ENCODE results near the gene YBEY.

The YBEY gene

GRCh38 chr21:46243325-46243724 lies 42.8 kb upstream of the YBEY start:
- peaks cover 62 to 96% of the 10 kb centered on the region in 2 experiments for H3K36me3 ChIP-seq (ENCODE audit: control insufficient read depth in 1 of 2, insufficient read depth in 2 of 2, low read depth in 1 of 2, low read length in 2 of 2)
- peaks cover 3% of the 10 kb centered on the region for H3K4me1 ChIP-seq (ENCODE audit: control insufficient read depth, insufficient read depth, low read depth, low read length)
- no peak overlapping the region for H2BK12ac ChIP-seq (ENCODE audit: low read length in 2 of 2)

GRCh38 chr21:46243960-46244361 lies 42.2 kb upstream of the YBEY start:
- Histone ChIP-seq H3K23ac (ENCODE audit: low read length in 2 of 2) (no peak overlapping the region), H2BK120ac (ENCODE audit: low read depth, low read length) (no peak overlapping the region), H3K4ac (ENCODE audit: low read depth in 1 of 2, low read length in 2 of 2) (no peak overlapping the region), H3K4me3 (ENCODE audit: insufficient read depth in 1 of 2, low read depth in 1 of 2, low read length in 2 of 2) (no peak overlapping the region), H2BK12ac (ENCODE audit: low read length in 2 of 2) (no peak overlapping the region), H3K27ac (ENCODE audit: low read length, poor library complexity, severe bottlenecking) (no peak overlapping the region), H2BK15ac (ENCODE audit: low read depth, poor library complexity, severe bottlenecking) (no peak overlapping the region), H3K14ac (ENCODE audit: low read length in 2 of 2) (no peak overlapping the region), H3K36me3 (ENCODE audit: control insufficient read depth in 1 of 2, insufficient read depth in 2 of 2, low read depth in 1 of 2, low read length in 2 of 2) (peaks cover 60 to 97% of the 10 kb centered on the region in 2 experiments), H3K9ac (ENCODE audit: low read length) (no peak overlapping the region), H3K79me1 (replicated peaks; ENCODE audit: low read length, poor library complexity, severe bottlenecking) (peaks cover 35% of the 10 kb centered on the region), H3K27me3 (ENCODE audit: control insufficient read depth in 1 of 2, insufficient read depth in 1 of 2, low read length in 2 of 2) (no peaks in the 10 kb centered on the region), H2AK5ac (ENCODE audit: low read length, severe bottlenecking) (no peak overlapping the region), H3K9me3 (ENCODE audit: control insufficient read depth, low read length) (no peaks in the 10 kb centered on the region), H3K18ac (ENCODE audit: low read depth in 1 of 2, low read length in 2 of 2) (no peak overlapping the region), H4K91ac (ENCODE audit: low read length) (no peak overlapping the region), H3K4me2 (ENCODE audit: low read length, poor library complexity, severe bottlenecking) (no peak overlapping the region), H3K4me1 (ENCODE audit: control insufficient read depth, insufficient read depth, low read depth, low read length) (peaks cover 3% of the 10 kb centered on the region), H4K8ac (ENCODE audit: low read length) (no peak overlapping the region), H2AFZ (ENCODE audit: low read depth, low read length) (no peak overlapping the region), H2BK5ac (ENCODE audit: low read depth, low read length, poor library complexity, severe bottlenecking) (no peak overlapping the region)
- 98% methylated on average over 3 of the region's 3 CpGs for WGBS
- no peak for DNase-seq

More at GRCh38 chr21:46243325-46243724, 42.8 kb upstream of the YBEY start:
- H3K27ac ChIP-seq (ENCODE audit: low read length, poor library complexity, severe bottlenecking) = no peak overlapping the region
- 95% methylated on average over 8 of the region's 8 CpGs for WGBS
- H2BK120ac ChIP-seq (ENCODE audit: low read depth, low read length) = no peak overlapping the region
- H4K91ac ChIP-seq (ENCODE audit: low read length) = no peak overlapping the region
- no peak overlapping the region for H3K14ac ChIP-seq (ENCODE audit: low read length in 2 of 2)
- no peak overlapping the region for H3K4ac ChIP-seq (ENCODE audit: low read depth in 1 of 2, low read length in 2 of 2)
- H2AFZ ChIP-seq (ENCODE audit: low read depth, low read length) = no peak overlapping the region
- no peak overlapping the region for H2BK5ac ChIP-seq (ENCODE audit: low read depth, low read length, poor library complexity, severe bottlenecking)
- peaks cover 36% of the 10 kb centered on the region for H3K79me1 ChIP-seq (replicated peaks; ENCODE audit: low read length, poor library complexity, severe bottlenecking)
- H4K8ac ChIP-seq (ENCODE audit: low read length) = no peak overlapping the region
- no peak overlapping the region for H3K18ac ChIP-seq (ENCODE audit: low read depth in 1 of 2, low read length in 2 of 2)
- H3K23ac ChIP-seq (ENCODE audit: low read length in 2 of 2) = no peak overlapping the region
- H3K4me3 ChIP-seq (ENCODE audit: insufficient read depth in 1 of 2, low read depth in 1 of 2, low read length in 2 of 2) = no peak overlapping the region
- H2AK5ac ChIP-seq (ENCODE audit: low read length, severe bottlenecking) = no peak overlapping the region
- H3K27me3 ChIP-seq (ENCODE audit: control insufficient read depth in 1 of 2, insufficient read depth in 1 of 2, low read length in 2 of 2) = no peaks in the 10 kb centered on the region
- H3K9me3 ChIP-seq (ENCODE audit: control insufficient read depth, low read length) = no peaks in the 10 kb centered on the region
- no peak overlapping the region for H3K9ac ChIP-seq (ENCODE audit: low read length)
- no peak for DNase-seq
- H2BK15ac ChIP-seq (ENCODE audit: low read depth, poor library complexity, severe bottlenecking) = no peak overlapping the region
- no peak overlapping the region for H3K4me2 ChIP-seq (ENCODE audit: low read length, poor library complexity, severe bottlenecking)

GRCh38 chr21:46244602-46245001 lies 41.5 kb upstream of the YBEY start:
- no peak overlapping the region for H3K4ac ChIP-seq (ENCODE audit: low read depth in 1 of 2, low read length in 2 of 2)
- peaks cover 29% of the 10 kb centered on the region for H3K79me1 ChIP-seq (replicated peaks; ENCODE audit: low read length, poor library complexity, severe bottlenecking)
- no peak overlapping the region for H3K4me3 ChIP-seq (ENCODE audit: insufficient read depth in 1 of 2, low read depth in 1 of 2, low read length in 2 of 2)
- H3K27ac ChIP-seq (ENCODE audit: low read length, poor library complexity, severe bottlenecking) = no peak overlapping the region
- no peaks in the 10 kb centered on the region for H3K27me3 ChIP-seq (ENCODE audit: control insufficient read depth in 1 of 2, insufficient read depth in 1 of 2, low read length in 2 of 2)
- no peak overlapping the region for H3K9ac ChIP-seq (ENCODE audit: low read length)
- H2BK120ac ChIP-seq (ENCODE audit: low read depth, low read length) = no peak overlapping the region
- H4K91ac ChIP-seq (ENCODE audit: low read length) = no peak overlapping the region
- H3K23ac ChIP-seq (ENCODE audit: low read length in 2 of 2) = no peak overlapping the region
- H3K4me1 ChIP-seq (ENCODE audit: control insufficient read depth, insufficient read depth, low read depth, low read length) = peaks cover 3% of the 10 kb centered on the region
- 96% methylated on average over 8 of the region's 8 CpGs for WGBS
- no peak overlapping the region for H3K14ac ChIP-seq (ENCODE audit: low read length in 2 of 2)
- H2BK15ac ChIP-seq (ENCODE audit: low read depth, poor library complexity, severe bottlenecking) = no peak overlapping the region
- H3K18ac ChIP-seq (ENCODE audit: low read depth in 1 of 2, low read length in 2 of 2) = no peak overlapping the region
- H4K8ac ChIP-seq (ENCODE audit: low read length) = no peak overlapping the region
- no peak overlapping the region for H2AFZ ChIP-seq (ENCODE audit: low read depth, low read length)
- DNase-seq = no peak
- peaks cover 55 to 97% of the 10 kb centered on the region in 2 experiments for H3K36me3 ChIP-seq (ENCODE audit: control insufficient read depth in 1 of 2, insufficient read depth in 2 of 2, low read depth in 1 of 2, low read length in 2 of 2)
- H3K9me3 ChIP-seq (ENCODE audit: control insufficient read depth, low read length) = no peaks in the 10 kb centered on the region
- no peak overlapping the region for H2AK5ac ChIP-seq (ENCODE audit: low read length, severe bottlenecking)
- H2BK12ac ChIP-seq (ENCODE audit: low read length in 2 of 2) = no peak overlapping the region
- no peak overlapping the region for H3K4me2 ChIP-seq (ENCODE audit: low read length, poor library complexity, severe bottlenecking)
- no peak overlapping the region for H2BK5ac ChIP-seq (ENCODE audit: low read depth, low read length, poor library complexity, severe bottlenecking)

- Histone ChIP-seq H3K14ac (ENCODE audit: low read length in 2 of 2) (no peak overlapping the region), H3K4ac (ENCODE audit: low read depth in 1 of 2, low read length in 2 of 2) (no peak overlapping the region), H2BK5ac (ENCODE audit: low read depth, low read length, poor library complexity, severe bottlenecking) (no peak overlapping the region), H2AK5ac (ENCODE audit: low read length, severe bottlenecking) (no peak overlapping the region), H2BK120ac (ENCODE audit: low read depth, low read length) (no peak overlapping the region), H2BK15ac (ENCODE audit: low read depth, poor library complexity, severe bottlenecking) (no peak overlapping the region), H3K4me2 (ENCODE audit: low read length, poor library complexity, severe bottlenecking) (no peak overlapping the region), H4K8ac (ENCODE audit: low read length) (no peak overlapping the region), H3K4me1 (ENCODE audit: control insufficient read depth, insufficient read depth, low read depth, low read length) (peaks cover 3% of the 10 kb centered on the region), H3K18ac (ENCODE audit: low read depth in 1 of 2, low read length in 2 of 2) (no peak overlapping the region), H3K4me3 (ENCODE audit: insufficient read depth in 1 of 2, low read depth in 1 of 2, low read length in 2 of 2) (no peak overlapping the region), H4K91ac (ENCODE audit: low read length) (no peak overlapping the region), H2AFZ (ENCODE audit: low read depth, low read length) (no peak overlapping the region), H3K9ac (ENCODE audit: low read length) (no peak overlapping the region), H3K23ac (ENCODE audit: low read length in 2 of 2) (no peak overlapping the region), H3K27me3 (ENCODE audit: control insufficient read depth in 1 of 2, insufficient read depth in 1 of 2, low read length in 2 of 2) (no peaks in the 10 kb centered on the region), H3K79me1 (replicated peaks; ENCODE audit: low read length, poor library complexity, severe bottlenecking) (peaks cover 25% of the 10 kb centered on the region), H3K27ac (ENCODE audit: low read length, poor library complexity, severe bottlenecking) (no peak overlapping the region), H3K36me3 (ENCODE audit: control insufficient read depth in 1 of 2, insufficient read depth in 2 of 2, low read depth in 1 of 2, low read length in 2 of 2) (peaks cover 54 to 97% of the 10 kb centered on the region in 2 experiments), H3K9me3 (ENCODE audit: control insufficient read depth, low read length) (no peaks in the 10 kb centered on the region), H2BK12ac (ENCODE audit: low read length in 2 of 2) (no peak overlapping the region)
- 100% methylated on average over 1 of the region's 3 CpGs for whole genome bisulfite sequencing
- DNase-seq = no peak
Measured at GRCh38 chr21:46245213-46245915, 40.8 kb upstream of the YBEY start.
